CD14-positive monocyte (primary cell): ENCODE data around the gene CDH8. TPM values are rescaled to one million over a fixed set of nuclear protein-coding genes. Genes with fewer than 3 reads are reported as not detected.

Source experiments
- DNase-seq, 3 donors: peaks; one replicate each; pipeline ENCODE4 v3.0.0-alpha.2; 2011 to 2022
- H2AFZ ChIP-seq: 2 replicates; pipeline ENCODE4 v1.6.0; 2012; ENCODE audit warnings: mild to moderate bottlenecking, low read depth, low read length, inconsistent platforms; ENCODE audit not compliant: insufficient read depth, poor library complexity, severe bottlenecking
- H3K27ac ChIP-seq, 2 donors: 1 replicate in 1 of 2; 2 replicates in 1 of 2; pipeline ENCODE4 v1.5.1; 2012 to 2013; ENCODE audit warnings: low read length in 2 of 2, control low read depth in 1 of 2, inconsistent platforms in 1 of 2, low read depth in 1 of 2, mild to moderate bottlenecking in 1 of 2
- H3K27me3 ChIP-seq, 2 donors: one replicate each; pipeline versions ENCODE4 v1.6.0 to v1.6.1; 2011 to 2013; ENCODE audit warnings: low read length in 2 of 2; ENCODE audit not compliant: control insufficient read depth in 2 of 2, insufficient read depth in 2 of 2
- H3K36me3 ChIP-seq, 2 donors: replicated peaks in 1 of 2; 1 replicate in 1 of 2; 2 replicates in 1 of 2; pipeline versions ENCODE4 v1.5.1 to v1.6.1; 2012 to 2013; ENCODE audit warnings: low read length in 2 of 2, control low read depth in 1 of 2, inconsistent platforms in 1 of 2, mild to moderate bottlenecking in 1 of 2; ENCODE audit not compliant: insufficient read depth in 2 of 2, control insufficient read depth in 1 of 2
- H3K4me1 ChIP-seq, 2 donors: 1 replicate in 1 of 2; 2 replicates in 1 of 2; pipeline versions ENCODE4 v1.5.1 to v1.6.1; 2012 to 2013; ENCODE audit warnings: low read length in 2 of 2, control low read depth in 1 of 2, inconsistent platforms in 1 of 2, mild to moderate bottlenecking in 1 of 2, moderate library complexity in 1 of 2; ENCODE audit not compliant: insufficient read depth in 2 of 2, control insufficient read depth in 1 of 2
- H3K4me2 ChIP-seq: replicated peaks from 2 replicates; pipeline ENCODE3; 2012; ENCODE audit warnings: low read length, moderate library complexity, mild to moderate bottlenecking; ENCODE audit not compliant: poor library complexity, severe bottlenecking; ENCODE audit errors: extremely low read depth
- H3K4me3 ChIP-seq, 3 experiments: fragments of 200-600 bp in 1 of 3; sonication (generic) in 1 of 3; replicated peaks in 1 of 3; 1 replicate in 2 of 3; 2 replicates in 1 of 3; pipeline ENCODE4 v1.5.1; 2011 to 2013; ENCODE audit warnings: low read length in 3 of 3, mild to moderate bottlenecking in 3 of 3, control low read depth in 2 of 3, low read depth in 2 of 3, inconsistent platforms in 1 of 3, moderate library complexity in 1 of 3
- H3K79me2 ChIP-seq: 2 replicates; pipeline ENCODE4 v1.6.0; 2012; ENCODE audit warnings: mild to moderate bottlenecking, control low read depth, inconsistent platforms, low read length, moderate library complexity; ENCODE audit not compliant: insufficient read depth
- H3K9ac ChIP-seq: 2 replicates; pipeline ENCODE4 v1.6.0; 2017; ENCODE audit warnings: low read length, mild to moderate bottlenecking; ENCODE audit not compliant: insufficient read depth, poor library complexity, severe bottlenecking
- H3K9me3 ChIP-seq, 2 donors: replicated peaks in 1 of 2; 1 replicate in 1 of 2; 2 replicates in 1 of 2; pipeline versions ENCODE4 v1.5.1 to v1.6.1; 2012 to 2013; ENCODE audit warnings: low read length in 2 of 2, control low read depth in 1 of 2; ENCODE audit not compliant: control insufficient read depth in 1 of 2, insufficient read depth in 1 of 2
- H4K20me1 ChIP-seq: 2 replicates; pipeline ENCODE4 v1.6.0; 2012; ENCODE audit warnings: mild to moderate bottlenecking, low read length, control low read depth, moderate library complexity; ENCODE audit not compliant: insufficient read depth
- H3K27ac Mint-ChIP-seq, 7 donors: one replicate each; pipeline ENCODE4 v1.8.0; 2020; ENCODE audit warnings: mild to moderate bottlenecking in 7 of 7, mixed read lengths in 7 of 7, moderate library complexity in 6 of 7, inconsistent platforms in 2 of 7
- H3K27me3 Mint-ChIP-seq, 3 donors: one replicate each; pipeline ENCODE4 v1.8.0; 2021 to 2022; ENCODE audit warnings: low read depth in 3 of 3, mild to moderate bottlenecking in 3 of 3, mixed read lengths in 3 of 3, moderate library complexity in 3 of 3, inconsistent platforms in 1 of 3
- H3K36me3 Mint-ChIP-seq, 2 donors: one replicate each; pipeline ENCODE4 v1.8.0; 2020; ENCODE audit warnings: mixed read lengths in 2 of 2, inconsistent platforms in 1 of 2, mild to moderate bottlenecking in 1 of 2
- H3K4me1 Mint-ChIP-seq: one replicate; pipeline ENCODE4 v1.8.0; 2020; ENCODE audit warnings: mild to moderate bottlenecking, mixed read lengths
- H3K4me3 Mint-ChIP-seq, 2 donors: one replicate each; pipeline ENCODE4 v1.8.0; 2020; ENCODE audit warnings: mild to moderate bottlenecking in 2 of 2, mixed read lengths in 2 of 2, moderate library complexity in 1 of 2
- H3K9me3 Mint-ChIP-seq, 7 donors: one replicate each; pipeline ENCODE4 v1.8.0; 2020 to 2022; ENCODE audit warnings: mixed read lengths in 7 of 7, mild to moderate bottlenecking in 6 of 7, moderate library complexity in 6 of 7, inconsistent platforms in 2 of 7
- WGBS: methylation state at CpG from one replicate; pipeline ENCODE4 v1.1.5; 2013; ENCODE audit warnings: missing lambda C conversion rate; ENCODE audit not compliant: insufficient coverage; 5-methylcytosine and 5-hydroxymethylcytosine counted together
- intact Hi-C, 2 donors: fragments of 100-400 bp; cut with micrococcal nuclease; formaldehyde crosslinking; loops; one replicate each; pipeline versions ENCODE4 v1.15.0 to v1.15.1; 2023
- polyA plus RNA-seq, 3 donors: library from polyadenylated mRNA; depleted of rRNA in 1 of 3; unstranded in 2 of 3; stranded (reverse) in 1 of 3; fragments of 300-500 nt in 2 of 3; fragments of >200 nt in 1 of 3; fragmentation: Illumina TruSeq in 2 of 3; gene quantifications; 1 replicate in 2 of 3; 2 replicates in 1 of 3; pipeline ENCODE4 v1.2.3, GENCODE V29; 2012 to 2021
- TF ChIP-seq, protein P1 (sequence below): fragments of 200-600 bp; IDR thresholded peaks from one replicate; pipeline ENCODE4 v1.8.0; 2022; ENCODE audit warnings: antibody characterized with exemption, mild to moderate bottlenecking

CDH8 gene
- polyA plus RNA-seq, 3 donors = not detected

DNA sequence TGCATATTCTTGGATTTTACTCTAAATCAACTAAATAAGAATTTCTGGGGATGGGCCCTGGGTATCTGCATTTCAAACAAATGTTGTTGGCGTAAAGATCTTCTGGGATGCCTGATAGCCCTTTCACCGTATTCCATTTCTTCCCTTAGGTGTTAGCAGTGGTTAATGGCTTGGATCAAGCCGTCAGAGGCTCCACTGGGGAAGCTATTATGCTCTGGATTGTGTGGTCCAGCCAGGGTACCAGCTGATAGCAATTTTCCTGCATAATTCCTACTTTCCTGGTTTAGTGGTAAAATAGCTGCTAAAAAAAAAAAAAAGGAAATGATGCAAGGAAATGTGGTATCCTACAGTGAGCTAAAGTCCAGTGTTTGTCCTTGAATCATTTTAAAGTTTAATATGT lies 365.1 kb downstream of the CDH8 start:
- no peaks in the 10 kb centered on the region for H4K20me1 ChIP-seq
- no peak for DNase-seq
- TF ChIP-seq, protein P1, sequence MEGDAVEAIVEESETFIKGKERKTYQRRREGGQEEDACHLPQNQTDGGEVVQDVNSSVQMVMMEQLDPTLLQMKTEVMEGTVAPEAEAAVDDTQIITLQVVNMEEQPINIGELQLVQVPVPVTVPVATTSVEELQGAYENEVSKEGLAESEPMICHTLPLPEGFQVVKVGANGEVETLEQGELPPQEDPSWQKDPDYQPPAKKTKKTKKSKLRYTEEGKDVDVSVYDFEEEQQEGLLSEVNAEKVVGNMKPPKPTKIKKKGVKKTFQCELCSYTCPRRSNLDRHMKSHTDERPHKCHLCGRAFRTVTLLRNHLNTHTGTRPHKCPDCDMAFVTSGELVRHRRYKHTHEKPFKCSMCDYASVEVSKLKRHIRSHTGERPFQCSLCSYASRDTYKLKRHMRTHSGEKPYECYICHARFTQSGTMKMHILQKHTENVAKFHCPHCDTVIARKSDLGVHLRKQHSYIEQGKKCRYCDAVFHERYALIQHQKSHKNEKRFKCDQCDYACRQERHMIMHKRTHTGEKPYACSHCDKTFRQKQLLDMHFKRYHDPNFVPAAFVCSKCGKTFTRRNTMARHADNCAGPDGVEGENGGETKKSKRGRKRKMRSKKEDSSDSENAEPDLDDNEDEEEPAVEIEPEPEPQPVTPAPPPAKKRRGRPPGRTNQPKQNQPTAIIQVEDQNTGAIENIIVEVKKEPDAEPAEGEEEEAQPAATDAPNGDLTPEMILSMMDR = no peak
- no peak overlapping the region for H3K27ac Mint-ChIP-seq
- no peaks in the 10 kb centered on the region for H3K36me3 ChIP-seq
- no peak overlapping the region for H2AFZ ChIP-seq
- H3K27me3 ChIP-seq = no peaks in the 10 kb centered on the region
- H3K4me1 Mint-ChIP-seq = no peaks in the 10 kb centered on the region
- H3K36me3 Mint-ChIP-seq = no peaks in the 10 kb centered on the region
- H3K4me2 ChIP-seq = no peak overlapping the region
- no peak overlapping the region for H3K9ac ChIP-seq
- H3K9me3 ChIP-seq = no peaks in the 10 kb centered on the region
- no peak overlapping the region for H3K27ac ChIP-seq
- H3K4me3 Mint-ChIP-seq = no peak overlapping the region
- H3K9me3 Mint-ChIP-seq = peaks cover 0 to 6% (median 0%) of the 10 kb centered on the region in 7 donors
- WGBS = no CpG with 5 or more reads among the region's 3 CpGs
- no peaks in the 10 kb centered on the region for H3K4me1 ChIP-seq
- no peaks in the 10 kb centered on the region for H3K79me2 ChIP-seq
- intact Hi-C loops = no loop called here
- H3K27me3 Mint-ChIP-seq = no peaks in the 10 kb centered on the region
- no peak overlapping the region for H3K4me3 ChIP-seq

DNA sequence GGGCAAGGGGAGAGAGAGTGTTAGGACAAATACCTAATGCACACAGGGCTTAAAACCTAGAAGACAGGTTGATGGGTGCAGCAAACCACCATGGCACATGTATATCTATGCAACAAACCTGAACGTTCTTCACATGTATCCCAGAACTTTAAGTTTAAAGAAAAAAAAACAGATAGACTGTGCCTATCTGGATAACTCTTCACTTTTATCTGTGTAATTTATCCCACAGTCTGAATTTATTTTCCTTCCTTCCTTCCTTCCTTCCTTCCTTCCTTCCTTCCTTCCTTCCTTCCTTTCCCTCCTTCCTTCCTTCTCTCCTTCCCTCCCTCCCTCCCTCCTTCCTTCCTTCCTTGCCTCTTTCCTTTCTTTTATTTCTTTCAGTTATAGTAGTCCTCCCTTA lies 370.7 kb downstream of the CDH8 start:
- Mint-ChIP-seq H3K36me3 (no peaks in the 10 kb centered on the region), H3K4me3 (no peak overlapping the region), H3K9me3 (peaks cover 0 to 4% (median 0%) of the 10 kb centered on the region in 7 donors), H3K4me1 (no peaks in the 10 kb centered on the region), H3K27me3 (no peaks in the 10 kb centered on the region), H3K27ac (no peak overlapping the region)
- no peak overlapping the region for H3K9ac ChIP-seq
- H2AFZ ChIP-seq = no peak overlapping the region
- H3K36me3 ChIP-seq = no peaks in the 10 kb centered on the region
- no peaks in the 10 kb centered on the region for H4K20me1 ChIP-seq
- TF ChIP-seq, protein P1 = no peak
- no peak overlapping the region for H3K4me3 ChIP-seq
- no peak overlapping the region for H3K4me2 ChIP-seq
- no peaks in the 10 kb centered on the region for H3K27me3 ChIP-seq
- H3K27ac ChIP-seq = no peak overlapping the region
- intact Hi-C loops = no loop called here
- no peaks in the 10 kb centered on the region for H3K79me2 ChIP-seq
- no peak for DNase-seq
- WGBS = 70% methylated on average over 1 of the region's 1 CpG
- H3K4me1 ChIP-seq = no peaks in the 10 kb centered on the region
- no peaks in the 10 kb centered on the region for H3K9me3 ChIP-seq
